ENCODE measurements around the gene GPX6.
"Not testable (repeated sequence)": the region's sequence is repeated elsewhere in the genome, so short reads cannot be mapped to it uniquely, and the experiment has no call there.

DNA sequence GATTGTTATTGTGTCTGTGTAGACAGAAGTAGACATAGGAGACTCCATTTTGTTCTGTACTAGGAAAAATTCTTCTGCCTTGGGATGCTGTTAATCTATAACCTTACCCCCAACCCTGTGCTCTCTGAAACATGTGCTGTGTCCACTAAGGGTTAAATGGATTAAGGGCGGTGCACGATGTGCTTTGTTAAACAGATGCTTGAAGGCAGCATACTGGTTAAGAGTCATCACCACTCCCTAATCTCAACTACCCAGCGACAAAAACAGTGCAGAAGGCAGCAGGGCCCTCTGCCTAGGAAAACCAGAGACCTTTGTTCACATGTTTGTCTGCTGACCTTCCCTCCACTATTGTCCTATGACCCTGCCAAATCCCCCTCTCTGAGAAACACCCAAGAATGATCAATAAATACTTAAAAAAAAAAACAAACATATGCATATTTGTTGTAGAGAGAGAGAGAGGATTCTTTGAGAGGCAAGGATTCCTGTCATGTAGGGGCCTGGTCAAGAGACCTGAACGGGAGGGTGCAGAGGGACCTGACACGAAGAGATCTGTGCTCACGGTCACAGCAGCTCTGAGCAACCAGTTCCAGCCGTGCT is 12.8 kb downstream of the GPX6 start:
- not testable (repeated sequence) for TF ChIP-seq POLR2A (IDR thresholded peaks at IDR 0.05)
- TF ChIP-seq, protein P1, sequence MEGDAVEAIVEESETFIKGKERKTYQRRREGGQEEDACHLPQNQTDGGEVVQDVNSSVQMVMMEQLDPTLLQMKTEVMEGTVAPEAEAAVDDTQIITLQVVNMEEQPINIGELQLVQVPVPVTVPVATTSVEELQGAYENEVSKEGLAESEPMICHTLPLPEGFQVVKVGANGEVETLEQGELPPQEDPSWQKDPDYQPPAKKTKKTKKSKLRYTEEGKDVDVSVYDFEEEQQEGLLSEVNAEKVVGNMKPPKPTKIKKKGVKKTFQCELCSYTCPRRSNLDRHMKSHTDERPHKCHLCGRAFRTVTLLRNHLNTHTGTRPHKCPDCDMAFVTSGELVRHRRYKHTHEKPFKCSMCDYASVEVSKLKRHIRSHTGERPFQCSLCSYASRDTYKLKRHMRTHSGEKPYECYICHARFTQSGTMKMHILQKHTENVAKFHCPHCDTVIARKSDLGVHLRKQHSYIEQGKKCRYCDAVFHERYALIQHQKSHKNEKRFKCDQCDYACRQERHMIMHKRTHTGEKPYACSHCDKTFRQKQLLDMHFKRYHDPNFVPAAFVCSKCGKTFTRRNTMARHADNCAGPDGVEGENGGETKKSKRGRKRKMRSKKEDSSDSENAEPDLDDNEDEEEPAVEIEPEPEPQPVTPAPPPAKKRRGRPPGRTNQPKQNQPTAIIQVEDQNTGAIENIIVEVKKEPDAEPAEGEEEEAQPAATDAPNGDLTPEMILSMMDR (IDR thresholded peaks at IDR 0.05), result not testable (repeated sequence)
